ENCODE data around the gene LBHD2.

LBHD2 gene

DNA sequence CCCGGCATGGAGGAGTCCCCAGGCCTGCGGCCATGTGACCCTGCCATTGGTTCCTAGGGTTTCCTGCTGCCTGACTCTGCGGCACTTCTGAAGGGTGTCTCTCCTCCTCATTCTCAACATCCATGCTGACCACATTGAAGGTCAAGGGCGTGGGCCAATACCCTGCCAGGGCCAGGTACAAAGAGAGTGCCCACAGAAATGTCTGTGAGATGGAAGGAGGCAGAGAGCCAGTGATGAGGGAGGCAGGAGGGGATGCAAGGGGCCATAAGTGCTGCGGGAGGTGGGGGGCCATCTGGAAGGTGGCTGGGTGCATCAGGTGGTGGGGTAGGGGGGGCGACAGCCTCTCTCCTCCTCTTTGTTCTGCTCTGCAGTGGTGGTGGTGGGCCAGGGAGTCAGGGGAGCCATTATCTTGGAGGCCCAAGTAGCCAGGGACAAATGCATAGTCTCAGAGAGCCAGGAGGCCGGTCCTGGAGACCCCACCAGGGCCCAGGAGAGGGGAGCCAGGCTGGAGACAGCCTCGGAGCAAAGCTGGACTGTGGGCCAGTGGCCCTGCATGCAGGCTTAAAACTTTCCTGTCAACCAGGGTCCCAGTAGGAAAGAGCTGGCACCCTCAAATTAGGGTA lies 13.6 kb upstream of the LBHD2 start:
- DNase-seq = no peak

DNA sequence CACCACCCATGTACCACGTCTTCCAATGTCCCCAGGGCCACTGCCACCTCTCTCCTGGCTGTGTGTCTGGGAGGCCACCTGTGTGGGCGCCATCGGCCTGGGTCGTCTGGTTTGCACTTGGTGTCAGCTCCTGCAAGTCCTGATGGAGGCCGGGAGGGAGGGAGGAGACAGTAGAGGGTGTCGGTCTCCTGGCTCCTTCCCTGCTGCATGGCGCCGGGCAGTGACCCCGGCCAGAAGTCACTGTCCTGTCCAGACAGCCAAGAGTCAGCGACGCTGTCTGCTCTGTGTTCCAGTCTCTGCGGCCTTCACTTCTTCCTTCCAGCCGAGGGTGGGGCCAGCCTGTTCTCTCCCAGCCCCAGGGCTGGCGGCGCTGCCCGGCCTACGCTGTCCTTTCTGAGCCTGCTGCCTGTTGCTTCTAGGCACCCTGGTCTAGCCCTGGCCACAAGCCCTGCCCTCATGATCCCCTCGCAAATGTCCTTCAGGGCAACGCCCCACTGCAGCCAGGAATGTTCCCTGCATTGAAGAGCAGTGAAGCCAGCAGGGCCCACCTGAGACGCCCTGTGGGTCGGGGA lies 13.0 kb upstream of the LBHD2 start:
- DNase-seq = no peak

DNA sequence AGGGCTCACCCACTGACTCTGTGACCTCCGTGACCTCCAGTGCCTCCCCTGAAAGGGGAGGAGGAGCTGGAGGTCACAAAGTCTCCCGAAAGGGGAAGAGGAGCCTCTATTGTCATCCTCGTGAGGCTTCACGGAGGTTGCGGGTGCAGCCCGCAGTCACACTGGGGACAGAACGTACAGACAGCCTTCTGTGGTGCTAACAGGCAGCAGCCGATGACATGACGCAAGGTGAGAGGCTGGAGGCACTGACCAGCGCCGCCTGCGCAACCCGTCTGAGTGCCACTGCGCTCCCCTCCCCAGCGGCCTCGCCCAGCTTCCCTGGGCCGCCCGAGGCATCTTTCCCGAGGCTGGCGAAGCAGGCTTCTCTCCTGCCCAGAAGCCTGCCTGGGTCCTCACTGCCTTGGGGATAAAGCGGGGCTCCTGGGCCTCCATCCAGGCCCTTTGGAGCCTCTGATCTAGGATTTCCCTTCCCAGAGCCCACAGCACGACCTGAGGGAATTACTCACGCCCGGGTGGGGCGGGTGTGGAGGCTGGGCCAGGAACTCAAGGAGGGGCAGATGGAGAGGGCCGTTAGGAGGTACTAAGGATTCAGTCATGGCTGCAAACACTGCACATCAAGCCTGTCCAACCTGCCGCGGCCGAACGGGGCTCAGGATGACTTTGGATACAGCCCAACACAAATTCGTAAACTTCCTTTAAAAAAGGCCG lies 12.3 kb upstream of the LBHD2 start:
- DNase-seq = no peak

DNA sequence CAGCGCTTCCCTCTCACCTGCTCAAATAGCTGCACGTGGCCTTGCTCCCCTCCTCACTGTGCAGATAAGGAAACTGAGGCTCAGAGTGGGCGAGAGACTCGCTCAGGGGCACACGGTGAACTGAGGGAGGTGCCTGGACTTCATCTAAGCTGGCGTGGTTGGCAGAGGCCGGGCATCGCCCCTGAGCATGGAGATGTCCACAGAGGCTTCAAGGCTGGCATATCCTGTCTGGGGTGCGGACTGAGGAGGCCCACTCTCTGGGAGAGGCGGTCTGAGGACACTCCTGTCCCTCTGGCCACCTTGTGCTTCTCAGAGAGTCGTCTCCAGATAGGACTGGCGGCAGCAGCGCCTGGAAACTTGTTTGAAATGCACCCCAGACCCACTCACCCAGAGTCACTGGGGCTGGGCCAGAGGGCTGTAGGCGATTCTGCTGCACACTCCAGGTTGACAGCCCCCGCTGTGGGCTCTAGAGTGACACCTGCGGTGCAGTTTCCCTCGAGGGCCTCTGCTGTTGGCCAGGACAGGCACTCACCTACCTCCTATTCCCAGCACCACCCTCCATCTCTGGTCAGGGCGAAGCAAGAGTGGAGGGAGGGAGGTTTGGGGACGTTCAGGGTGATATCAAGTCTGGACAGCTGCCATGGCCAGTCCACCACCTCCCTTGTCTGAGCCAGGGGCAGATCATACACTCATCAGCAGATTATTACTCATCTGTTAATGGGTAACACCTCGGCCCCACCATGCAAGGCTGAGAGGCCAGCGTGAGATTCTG lies 11.2 kb upstream of the LBHD2 start:
- DNase-seq = no peak

DNA sequence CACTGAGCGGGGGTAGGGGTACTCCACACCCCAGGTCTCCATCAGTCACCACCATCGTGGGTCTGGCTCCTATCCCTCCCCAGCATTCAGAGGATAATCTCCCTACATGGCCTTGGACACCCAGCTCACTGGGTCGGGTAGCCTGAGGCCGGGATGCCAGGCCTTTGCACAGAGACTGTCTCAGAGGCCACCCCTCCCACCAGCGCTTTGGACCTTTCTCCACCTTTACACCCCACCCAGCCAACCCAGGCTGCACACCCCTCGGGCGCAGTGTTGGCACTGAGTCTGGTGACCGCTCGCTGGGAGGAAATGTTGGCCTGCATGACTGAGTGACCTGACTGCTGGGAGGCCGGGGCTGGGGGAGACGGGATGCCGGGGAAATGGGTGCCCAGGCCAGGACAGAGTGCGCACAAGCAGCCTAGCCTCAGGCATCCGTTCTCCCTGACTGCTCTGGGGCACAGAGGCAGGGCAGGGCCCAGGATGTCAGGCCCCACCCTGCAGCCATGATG lies 10.6 kb upstream of the LBHD2 start:
- no peak for DNase-seq

DNA sequence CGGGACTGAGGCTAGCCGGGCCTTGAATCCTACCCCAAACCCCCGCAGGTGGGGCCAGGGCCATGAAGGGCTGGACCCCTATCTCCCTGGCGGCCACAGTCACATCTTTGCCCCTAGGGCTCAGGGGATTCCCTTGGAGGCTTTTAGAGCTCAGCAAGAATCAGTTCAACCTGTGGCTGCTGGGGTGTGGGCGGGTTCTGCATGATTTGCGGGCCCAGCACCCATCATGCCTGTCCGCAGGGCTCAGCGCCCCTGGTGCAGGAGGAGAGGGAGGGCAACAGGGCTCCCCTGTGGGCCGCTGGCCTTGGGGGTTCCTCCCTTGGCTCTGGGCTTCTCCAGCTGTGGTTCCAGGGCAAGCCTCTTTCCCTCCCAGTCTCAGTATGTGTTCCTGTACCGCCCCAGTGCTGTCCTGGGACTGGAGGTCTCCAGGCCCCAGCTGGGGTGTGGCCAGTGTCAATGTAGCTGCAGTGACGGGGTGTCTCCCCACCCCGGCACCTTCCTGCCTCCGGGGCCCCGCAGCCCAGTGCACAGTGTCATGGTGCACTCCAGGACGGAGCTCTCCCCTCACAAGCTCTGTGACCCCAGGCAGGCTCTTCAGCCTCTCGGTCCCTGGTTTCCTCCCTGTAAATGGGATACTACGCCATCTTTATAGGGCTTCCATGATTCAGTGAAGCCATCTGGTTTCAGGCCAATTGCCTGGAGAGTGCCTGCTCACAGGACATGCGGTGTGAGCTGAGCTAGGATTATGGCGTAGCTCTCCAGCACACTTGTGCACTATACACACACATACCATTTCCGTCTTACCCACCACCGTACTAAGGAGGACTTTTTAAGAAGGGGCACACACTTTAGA lies 9.9 kb upstream of the LBHD2 start:
- no peak for DNase-seq

DNA sequence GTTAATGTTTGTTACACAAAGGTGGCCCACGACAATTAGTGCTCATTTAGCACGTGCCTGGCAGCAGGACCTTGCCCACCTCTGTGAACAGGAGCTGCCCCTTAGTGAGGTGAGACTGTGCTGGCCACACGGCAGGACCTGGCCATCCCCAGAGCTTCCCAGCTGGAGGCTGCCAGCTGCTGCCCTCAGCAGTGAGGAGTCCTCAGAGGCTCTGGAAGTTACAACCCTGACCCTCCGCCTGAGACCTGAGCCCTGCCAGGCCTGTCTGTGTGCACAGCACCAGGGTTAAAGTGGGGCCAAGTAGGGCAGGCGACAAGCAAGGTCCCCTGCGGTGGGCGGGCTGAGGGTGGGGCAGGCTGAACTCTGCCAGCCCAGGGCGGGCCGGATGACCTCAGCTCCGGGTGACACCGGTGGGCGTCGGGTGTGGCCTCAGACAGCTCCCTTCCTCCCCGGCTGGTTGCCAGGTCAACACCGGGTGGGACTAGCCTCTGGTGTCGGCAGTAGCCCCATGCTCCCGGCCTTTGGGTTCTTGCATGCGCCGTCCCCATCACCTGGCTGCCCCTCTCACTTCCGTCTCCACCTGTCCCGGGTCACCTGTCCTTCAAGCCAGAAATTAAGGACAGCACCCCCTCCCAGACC lies 9.2 kb upstream of the LBHD2 start:
- DNase-seq = no peak

DNA sequence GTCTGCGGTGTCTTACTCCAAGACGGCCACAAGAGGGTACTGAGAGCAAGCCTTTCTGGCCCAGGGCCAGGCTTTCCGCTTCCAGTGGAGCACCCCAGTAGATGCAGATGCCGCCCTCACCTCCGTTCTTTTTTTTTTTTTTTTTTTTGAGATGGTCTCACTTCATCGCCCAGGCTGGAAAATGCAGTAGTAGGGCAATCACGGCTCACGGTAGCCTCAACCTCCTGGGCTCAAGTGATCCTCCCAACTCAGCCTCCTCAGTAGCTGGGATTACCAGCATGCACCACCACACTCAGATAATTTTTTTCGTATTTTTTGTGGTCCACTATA lies 5.6 kb upstream of the LBHD2 start:
- peak; percentile 57 for DNase-seq

DNA sequence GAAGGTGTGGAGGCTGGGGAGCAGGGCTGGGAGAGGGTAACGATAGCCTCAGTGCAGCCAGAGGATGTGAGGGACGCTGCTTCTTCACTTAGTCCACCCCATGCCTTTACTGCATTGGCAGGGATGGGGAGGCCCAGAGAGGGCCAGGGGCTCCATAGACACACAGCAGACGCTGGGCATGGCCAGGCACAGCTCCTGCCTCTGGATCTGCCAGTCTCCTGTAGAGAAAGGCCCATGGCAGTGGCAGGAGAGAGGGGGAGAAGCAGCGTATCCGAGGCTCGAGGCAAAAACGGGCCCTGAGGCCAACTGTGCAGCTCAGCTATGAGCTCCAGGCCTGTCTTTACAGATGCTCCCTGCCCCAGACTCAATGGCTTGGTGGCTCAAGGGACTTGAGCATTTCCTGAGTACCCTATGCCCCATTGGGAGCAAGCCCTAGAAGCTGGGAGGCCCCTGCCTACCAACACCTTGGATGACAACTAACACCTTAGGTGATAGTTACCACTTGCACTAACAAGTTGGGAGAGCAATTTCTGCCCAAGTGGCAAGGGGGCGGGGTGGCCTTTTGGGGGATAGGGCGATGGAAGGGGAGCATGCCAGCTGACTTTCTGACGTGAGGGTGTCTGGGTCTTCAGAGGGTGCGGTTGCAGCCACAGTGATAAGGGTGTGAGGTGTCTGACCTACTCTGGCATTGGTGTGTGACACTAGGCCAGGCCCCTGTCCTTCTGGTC lies 5.0 kb upstream of the LBHD2 start:
- no peak for DNase-seq

DNA sequence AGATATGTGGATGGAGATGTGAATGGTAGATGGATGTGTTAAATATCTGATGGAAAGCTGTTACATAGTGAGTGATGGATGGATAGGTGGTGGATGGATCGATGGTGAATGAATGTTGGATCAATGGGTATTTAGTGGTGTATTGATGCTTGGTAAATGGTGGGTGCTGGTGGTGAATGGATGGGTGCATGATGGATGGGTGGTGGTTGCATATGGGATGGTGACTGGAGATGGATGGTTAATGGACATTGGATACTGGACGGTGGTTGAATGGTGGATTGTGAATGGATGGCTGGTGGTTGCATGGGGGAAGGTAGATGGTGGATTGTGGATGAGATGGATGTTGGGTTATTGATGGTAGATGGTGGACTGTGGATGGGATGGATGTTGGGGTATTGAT lies 2.1 kb upstream of the LBHD2 start:
- no peak for DNase-seq

DNA sequence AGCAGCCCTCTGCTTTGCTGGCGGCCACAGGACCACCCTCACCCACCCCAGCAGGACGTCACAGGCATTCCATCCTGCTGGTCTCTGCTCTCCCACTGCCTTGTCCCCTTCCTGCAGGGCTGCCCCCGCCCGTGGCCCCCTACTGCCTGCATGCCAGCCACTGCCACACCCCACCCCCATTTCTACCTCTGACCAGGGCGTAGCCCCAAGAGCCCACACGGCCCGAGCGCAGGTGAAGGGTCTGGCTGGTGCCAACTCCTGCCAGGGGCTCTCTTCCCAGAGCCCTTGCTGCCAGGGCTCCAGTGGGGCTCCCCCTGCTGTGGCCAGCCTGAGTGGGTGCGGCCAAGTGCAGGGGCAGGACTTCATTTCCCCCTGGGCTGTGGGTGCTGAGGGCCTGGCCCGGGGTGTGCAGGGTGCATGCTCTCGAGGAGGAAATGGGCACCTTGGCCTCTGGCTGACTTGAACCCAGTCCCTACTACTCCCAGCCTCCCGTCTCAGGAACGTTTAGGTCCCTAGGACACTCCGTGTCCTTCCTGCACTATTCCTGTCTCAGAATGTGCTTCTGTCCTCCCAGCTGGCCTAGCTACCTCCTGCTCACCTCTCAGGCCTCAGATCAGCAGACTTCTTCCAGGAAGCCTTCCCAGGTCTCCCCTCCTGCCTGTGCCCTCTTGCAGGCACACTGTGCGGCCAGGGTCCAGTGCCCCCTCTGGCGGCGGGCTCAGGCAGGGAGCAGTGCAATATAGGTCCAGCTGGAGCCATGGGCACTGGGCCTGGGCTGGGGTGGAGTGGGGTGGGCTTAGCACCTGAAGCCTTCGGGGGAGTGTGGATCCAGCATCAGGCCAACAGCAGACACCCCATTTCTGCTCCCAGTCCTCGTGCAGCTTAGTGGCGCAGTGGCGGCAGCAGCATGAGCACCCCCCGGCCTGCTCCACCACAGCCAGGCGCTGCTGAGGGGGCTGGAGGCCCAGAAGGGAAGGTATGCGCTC lies 1.4 kb downstream of the LBHD2 start:
- no peak for DNase-seq

DNA sequence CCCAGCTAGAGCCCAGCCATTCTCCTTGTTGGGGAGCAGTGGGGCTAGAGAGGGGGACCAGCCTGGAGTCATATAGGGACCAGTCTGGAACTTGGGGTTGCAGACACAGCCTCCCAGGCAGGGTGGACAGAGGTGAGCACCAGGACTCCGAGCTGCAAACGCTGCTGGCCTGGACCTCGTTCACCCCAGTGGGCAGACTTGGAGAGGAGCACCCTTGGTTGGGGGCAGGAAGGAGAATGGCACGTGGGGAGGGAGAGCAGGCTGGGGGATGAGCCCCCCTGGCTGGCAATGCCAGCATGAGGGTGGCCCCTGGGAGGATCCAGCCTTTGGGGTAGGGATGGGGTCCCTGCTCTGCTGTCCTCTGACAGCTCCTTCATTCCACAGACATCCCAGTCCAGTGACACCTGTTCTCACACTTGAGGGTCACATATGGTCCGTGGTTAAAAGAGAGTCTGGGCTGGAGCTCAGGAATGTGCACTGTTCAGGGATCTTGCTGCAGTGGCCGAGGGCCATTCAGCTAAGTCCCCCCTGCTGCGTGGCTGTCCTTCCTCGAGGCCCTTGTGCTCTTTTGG lies 2.8 kb downstream of the LBHD2 start:
- no peak for DNase-seq

DNA sequence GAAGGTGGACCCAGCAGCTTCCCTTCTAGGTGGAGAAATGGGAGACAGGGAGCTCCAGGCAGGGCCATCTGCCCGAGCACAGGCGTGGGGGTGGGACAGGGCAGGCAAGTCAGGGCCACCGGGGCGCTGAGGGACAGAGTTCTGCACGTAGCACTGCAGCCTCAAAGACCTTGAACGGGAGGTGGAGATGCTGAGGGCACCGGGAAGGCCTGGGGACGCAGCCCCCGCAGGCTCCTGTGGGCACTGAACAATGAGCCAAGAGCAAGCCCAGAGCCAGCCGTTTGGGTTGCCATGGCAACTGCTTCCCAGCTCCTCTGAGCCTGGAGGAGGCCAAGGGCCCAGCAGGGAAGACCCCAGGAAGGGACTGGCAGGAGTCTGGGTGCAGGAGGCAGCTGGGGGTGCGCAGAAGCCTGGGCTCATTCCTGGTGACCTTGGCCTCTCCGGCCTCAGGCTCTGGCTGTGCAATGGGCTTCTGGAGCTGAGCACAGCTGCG lies 3.4 kb downstream of the LBHD2 start:
- DNase-seq = no peak

DNA sequence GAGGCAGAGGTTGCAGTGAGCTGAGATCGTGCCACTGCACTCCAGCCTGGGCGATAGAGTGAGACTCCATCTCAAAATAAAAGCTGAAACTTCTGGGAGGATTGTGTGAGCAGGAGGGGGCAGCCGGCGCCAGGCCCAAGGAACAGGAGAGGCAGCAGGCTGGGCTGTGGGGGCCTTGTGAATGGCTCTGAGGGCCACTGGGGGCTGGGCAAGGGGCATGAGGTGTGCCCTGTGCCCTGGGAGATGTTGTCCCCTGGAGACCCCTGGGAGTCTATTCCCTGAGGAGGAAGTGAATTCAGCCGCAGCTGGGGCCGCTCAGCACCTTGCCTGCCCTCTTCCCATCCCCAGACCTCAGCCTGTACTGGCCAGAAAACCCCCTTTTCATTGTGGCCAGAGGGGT lies 4.9 kb downstream of the LBHD2 start:
- no peak for DNase-seq

DNA sequence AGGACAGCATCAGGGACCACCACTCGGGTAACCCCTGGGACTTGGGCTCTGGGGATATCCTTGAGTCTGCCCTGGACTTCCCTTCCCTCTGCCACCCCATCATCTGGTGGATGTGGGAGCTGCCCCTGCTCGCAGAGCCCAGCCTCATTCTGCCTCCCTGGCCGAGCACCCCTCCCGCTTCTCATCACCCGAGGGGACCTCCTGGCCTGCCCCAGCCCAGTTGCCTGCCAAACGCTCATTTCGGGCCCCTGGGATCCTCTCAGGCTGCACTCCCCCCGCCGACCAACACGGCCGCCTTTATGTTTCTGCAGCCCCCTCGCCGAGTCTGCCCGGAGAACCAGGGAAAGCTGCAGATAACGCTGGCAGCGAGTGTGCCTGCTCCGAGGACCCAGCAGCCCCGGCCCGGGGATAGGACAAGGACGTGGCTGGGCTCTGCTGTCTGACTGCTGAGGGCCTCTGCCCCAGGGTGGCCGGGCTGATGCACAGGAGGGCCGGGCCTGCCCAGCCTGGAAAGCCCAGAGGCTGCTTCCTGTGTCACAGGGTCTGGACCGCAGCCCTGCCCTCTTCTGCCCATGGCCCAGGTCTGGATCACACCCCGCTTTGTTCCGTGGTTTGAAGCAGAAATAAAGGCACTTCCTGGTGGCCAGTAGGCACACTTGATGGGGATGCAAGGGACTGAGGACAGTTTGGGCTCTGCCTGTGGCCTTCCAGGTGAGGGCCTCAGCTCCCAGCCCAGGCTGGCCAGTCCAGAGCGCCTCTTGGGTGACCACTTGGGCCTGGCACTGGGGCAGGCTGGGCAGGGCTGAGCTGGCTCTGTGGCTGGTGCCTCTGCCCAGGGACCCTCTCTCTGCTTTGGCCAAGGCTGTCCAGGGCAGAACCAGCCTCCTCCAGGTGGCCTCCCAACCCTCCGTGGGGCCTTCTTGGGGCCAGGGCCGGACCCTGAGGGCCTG lies 5.7 kb downstream of the LBHD2 start:
- DNase-seq = no peak

DNA sequence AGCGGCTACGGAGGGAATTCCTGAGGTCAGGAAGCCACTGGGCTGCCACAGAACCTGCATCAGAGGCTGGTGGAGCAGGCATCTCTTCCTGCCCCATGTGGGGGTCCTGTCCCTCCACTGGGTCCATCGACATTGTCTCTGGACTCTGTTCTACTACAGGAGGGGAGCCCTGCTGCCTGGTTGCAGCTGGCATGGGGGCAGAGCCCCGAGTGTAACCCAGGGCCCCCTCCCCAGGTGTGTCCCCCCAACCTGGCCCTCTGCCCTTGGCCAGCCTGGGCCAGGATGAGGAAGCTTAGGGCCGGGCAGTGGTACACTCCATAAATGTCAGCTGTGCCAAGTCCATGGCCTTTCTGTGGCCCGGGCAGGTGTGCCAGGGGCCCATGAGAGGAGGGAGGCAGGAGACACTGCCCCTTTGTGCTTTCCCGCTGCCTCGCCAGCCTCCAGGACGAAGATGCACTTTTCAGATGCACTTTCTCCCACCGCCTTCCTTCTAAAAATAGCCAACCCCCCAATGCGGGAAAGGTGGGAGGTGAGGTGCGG lies 6.5 kb downstream of the LBHD2 start:
- DNase-seq = no peak

DNA sequence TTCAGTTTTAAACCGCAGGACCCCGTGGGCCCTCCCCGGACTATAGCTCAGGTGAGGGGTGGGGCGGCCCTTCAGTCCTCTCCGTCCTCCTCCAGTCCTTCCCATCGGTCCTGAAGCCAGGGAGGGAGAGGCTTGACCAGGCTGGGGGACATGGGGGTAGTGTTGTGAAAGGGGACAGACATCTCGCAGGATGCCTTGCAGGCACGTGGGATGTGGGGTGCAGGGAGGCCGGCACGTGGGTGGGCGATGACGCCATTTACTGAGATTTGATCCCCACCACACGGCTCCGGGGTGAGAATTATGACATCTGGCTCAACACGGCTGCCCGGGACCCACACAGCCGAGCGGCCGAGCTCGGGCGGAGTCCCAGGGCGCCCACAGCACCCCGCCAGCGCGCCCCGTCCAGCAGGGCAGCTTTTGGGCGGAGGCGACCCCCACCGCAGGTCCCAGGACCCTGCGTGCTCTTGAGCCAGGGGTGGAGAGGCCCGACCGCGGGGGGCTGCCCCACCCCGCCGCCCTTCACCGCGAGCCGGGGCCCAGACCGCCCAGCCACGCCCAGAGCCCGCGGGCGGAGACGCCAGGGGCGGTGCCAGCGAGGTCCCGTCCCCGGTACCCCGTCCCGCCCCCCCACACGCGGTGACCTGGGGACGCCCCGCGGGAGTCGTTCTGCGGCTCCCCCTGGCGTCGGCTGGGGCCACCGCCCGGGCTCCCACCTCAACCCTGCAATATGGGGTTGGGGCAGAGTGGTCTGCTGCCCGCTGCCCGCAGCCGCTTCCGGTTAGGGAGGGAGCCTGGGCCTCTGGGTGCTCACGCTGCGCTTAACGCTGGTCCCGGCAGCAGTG lies 7.3 kb downstream of the LBHD2 start:
- no peak for DNase-seq
